Medulla oblongata (tissue), 1 donor: ENCODE results near the gene TMTC2.
A peak's percentile ranks its signal among the peaks of the same experiment; 100 is the strongest.
"Not testable (repeated sequence)": the region's sequence is repeated elsewhere in the genome, so short reads cannot be mapped to it uniquely, and the experiment has no call there.

Source experiments
- DNase-seq: peaks from one replicate; pipeline ENCODE4 v3.0.0-alpha.2; 2015; ENCODE audit errors: extremely low spot score

The TMTC2 gene

GRCh38 chr12:82842480-82842879, 155.8 kb downstream of the TMTC2 start:
- no peak for DNase-seq

GRCh38 chr12:82845076-82845475, 158.4 kb downstream of the TMTC2 start:
- DNase-seq: not testable (repeated sequence)

GRCh38 chr12:82848845-82849244, 162.1 kb downstream of the TMTC2 start:
- DNase-seq: no peak

- DNase-seq: no peak
Measured at GRCh38 chr12:82852529-82852928, 165.8 kb downstream of the TMTC2 start.

GRCh38 chr12:82855872-82856271, 169.2 kb downstream of the TMTC2 start:
- DNase-seq: no peak

- no peak for DNase-seq
Measured at GRCh38 chr12:82857276-82857675, 170.6 kb downstream of the TMTC2 start.

- DNase-seq: no peak
Measured at GRCh38 chr12:82857911-82858533, 171.3 kb downstream of the TMTC2 start.

GRCh38 chr12:82858534-82858917, 171.8 kb downstream of the TMTC2 start:
- no peak for DNase-seq

- DNase-seq: no peak
Measured at GRCh38 chr12:82862069-82862841, 175.5 kb downstream of the TMTC2 start.

- DNase-seq: no peak
Measured at GRCh38 chr12:82862876-82863649, 176.4 kb downstream of the TMTC2 start.

GRCh38 chr12:82866227-82866775, 179.6 kb downstream of the TMTC2 start:
- DNase-seq: no peak

- DNase-seq: no peak
Measured at GRCh38 chr12:82866946-82867345, 180.2 kb downstream of the TMTC2 start.

- no peak for DNase-seq
Measured at GRCh38 chr12:82867762-82868500, 181.2 kb downstream of the TMTC2 start.

GRCh38 chr12:82870771-82871377, 184.2 kb downstream of the TMTC2 start:
- DNase-seq: peak; percentile 47

GRCh38 chr12:82872088-82872487, 185.4 kb downstream of the TMTC2 start:
- no peak for DNase-seq

GRCh38 chr12:82873309-82873708, 186.6 kb downstream of the TMTC2 start:
- DNase-seq: no peak

- DNase-seq: no peak
Measured at GRCh38 chr12:82873951-82874350, 187.2 kb downstream of the TMTC2 start.

GRCh38 chr12:82874945-82875344, 188.2 kb downstream of the TMTC2 start:
- peak; percentile 70 for DNase-seq

- no peak for DNase-seq
Measured at GRCh38 chr12:82876075-82876474, 189.4 kb downstream of the TMTC2 start.

- no peak for DNase-seq
Measured at GRCh38 chr12:82877963-82878362, 191.3 kb downstream of the TMTC2 start.

GRCh38 chr12:82880442-82880901, 193.8 kb downstream of the TMTC2 start:
- no peak for DNase-seq
